GM19240 (cell line): ENCODE results near the gene FSD1.

Source experiments
- DNase-seq: peaks from one replicate; pipeline ENCODE4 v3.0.0; 2011; ENCODE audit warnings: low spot score; ENCODE audit not compliant: insufficient read length

The FSD1 gene

DNA sequence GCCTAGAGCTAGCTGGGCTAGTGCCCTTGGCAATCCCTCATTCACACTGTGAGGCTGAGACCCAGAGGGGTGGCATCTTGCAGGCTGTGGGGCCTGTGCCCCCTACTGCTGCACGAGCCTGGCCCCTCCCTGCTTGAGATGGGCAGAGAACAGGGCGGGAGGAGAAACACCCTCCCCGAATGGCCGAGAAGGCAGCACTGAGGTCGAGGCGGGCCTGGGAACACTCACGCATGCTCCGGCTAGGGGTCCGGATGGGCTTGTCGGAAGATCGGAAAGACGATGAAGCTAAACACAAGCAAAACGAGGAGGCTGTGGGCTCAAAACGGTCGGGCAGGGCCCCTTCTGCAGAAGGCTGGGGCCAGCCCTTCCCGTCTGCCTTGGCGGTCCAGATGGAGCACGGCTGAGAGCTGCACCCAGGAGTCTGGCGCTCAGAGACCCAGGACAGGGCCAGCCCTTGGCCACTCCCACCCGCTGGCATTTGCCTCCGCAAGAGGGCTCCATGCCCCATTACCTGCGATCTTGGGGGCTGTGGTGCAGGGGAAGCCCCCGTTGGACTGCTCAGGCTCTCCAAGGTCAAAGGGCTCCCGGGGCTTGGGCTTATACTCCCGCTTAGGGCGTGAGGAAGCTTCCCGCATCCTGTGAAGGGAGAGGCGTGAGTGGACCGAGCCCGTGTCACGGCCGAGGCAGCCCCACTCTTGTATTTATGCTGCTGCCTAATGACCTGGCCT, 57.9 kb downstream of the FSD1 start:
- DNase-seq, result no peak

DNA sequence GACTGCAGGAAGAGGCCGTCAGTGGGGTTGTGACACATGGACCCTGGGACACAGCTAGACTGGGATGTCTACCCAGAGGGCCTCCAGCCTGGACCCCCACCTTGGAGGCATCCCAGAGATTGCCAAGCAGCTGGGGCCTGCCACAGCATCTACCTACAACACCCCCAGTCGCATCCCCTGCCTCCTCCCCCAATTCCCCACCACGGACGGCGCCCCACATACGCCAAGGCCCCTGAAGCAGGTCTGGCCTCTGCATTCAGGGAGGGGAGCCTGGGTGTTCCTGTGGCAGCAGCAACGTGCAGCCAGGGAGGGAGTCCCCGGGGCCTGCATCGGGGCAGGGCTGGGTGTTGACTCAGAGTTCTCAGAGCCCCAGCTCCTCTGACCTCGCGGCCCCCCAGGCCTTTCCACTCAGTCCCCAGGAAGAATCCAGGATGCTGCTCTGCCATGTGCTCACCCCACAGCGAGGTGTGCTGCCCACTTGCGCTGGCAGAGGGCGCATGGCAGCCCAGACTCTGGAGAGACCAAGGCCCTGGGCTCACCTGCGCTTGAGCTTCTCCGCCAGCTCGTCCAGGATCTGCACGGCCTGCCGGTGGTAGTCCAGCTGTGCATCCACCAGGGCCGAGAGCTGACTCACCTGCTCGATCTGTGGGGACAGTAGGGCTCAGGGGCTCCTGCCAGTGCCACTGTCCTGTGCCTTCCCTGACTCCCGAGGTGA, 58.6 kb downstream of the FSD1 start:
- no peak for DNase-seq

DNA sequence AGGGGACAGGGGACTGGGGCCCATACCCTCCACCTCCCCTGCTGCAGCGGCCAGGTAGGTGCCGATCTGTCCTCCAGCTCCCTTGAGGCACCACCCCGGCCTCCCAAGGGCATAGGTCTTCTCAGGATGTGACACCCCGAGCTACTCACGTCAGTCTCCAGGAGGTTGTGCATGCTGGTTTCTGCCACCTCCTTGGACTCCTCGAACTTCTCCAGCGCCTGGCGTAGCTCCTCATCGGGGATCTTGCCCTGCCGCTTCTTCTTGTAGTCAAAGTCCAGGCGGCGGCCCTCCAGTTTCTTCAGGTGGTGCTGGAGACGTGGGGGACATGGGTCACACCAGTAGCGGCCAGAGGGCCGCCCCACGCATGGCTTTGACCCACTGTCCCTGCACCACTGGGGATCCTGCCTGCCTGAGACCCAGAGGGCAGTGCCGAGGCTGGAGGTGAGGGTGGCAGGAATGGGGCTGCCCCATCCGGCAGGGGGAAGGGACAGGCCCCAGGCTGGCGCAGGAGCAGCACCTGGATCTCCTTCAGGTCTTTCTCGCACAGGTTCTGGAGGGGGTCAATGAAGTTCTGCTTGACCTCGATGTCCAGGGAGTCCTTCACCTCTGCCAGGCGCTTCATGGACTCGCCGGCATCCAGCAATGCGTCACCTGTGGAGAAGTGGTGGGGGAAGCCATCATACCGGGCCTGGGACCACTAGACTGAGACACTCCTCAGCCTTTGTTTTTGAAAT, 59.3 kb downstream of the FSD1 start:
- DNase-seq, result no peak

DNA sequence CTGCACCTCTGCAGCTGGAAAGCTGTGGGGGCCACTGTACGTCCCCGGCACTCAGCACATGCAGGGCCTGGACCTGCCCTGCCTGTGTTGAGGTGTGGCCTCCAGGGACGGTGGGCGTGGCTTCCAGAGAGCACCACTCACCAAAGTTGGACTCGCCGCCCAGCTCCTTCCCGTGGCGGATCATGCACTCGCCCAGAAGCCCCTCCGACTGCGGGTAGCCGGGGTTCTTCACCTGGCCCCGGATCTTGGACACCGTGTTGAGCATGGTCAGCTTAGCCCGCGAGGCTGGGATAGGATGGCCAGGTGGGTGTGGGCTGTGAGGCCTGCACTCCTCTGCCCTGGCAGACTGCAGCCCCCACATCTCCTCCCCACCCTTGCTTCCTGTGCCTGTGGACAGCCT, 60.9 kb downstream of the FSD1 start:
- DNase-seq, result no peak

DNA sequence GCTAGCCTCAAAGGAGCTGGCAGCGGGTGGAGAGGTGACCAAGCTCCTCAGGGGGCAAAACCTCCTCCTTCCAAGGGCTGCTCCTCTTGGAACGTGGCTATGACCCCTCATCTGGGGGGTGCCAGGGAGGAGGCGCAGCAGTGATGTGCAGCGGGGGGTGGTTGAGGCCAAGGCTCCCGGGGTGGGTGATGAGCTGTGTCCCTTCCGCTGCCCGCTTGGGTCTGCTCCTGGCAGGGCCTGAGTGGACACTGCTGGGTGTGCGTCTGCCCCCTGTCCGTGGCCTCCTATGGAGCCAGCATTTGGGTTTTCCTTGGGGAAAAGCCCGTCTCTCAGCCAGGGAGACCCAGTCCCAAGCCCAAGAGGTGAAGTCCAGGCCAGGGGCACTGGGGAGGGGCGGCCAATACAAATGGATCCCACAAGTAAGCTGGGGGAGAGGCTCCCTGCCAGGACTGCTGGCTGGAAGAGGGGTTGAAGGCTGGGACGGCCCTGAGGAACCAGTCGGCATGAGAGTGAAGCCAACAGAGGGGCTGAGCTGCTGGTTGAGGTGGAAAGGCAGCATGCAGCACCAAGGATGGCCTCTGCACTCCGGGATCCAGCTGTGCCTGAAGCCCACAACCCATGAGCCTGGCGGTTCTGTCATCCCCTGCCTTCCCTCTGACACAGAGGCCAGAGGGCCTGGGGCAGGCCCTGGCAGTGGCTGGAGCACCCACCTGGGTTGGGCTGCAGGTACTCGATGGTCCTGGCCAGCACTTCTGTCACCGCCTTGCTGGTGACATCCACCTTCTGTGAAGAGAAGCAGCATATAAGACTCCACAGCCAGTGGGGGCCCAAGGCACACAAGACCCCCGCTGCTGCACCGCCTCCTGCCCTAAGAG, 61.6 kb downstream of the FSD1 start:
- DNase-seq, result no peak

DNA sequence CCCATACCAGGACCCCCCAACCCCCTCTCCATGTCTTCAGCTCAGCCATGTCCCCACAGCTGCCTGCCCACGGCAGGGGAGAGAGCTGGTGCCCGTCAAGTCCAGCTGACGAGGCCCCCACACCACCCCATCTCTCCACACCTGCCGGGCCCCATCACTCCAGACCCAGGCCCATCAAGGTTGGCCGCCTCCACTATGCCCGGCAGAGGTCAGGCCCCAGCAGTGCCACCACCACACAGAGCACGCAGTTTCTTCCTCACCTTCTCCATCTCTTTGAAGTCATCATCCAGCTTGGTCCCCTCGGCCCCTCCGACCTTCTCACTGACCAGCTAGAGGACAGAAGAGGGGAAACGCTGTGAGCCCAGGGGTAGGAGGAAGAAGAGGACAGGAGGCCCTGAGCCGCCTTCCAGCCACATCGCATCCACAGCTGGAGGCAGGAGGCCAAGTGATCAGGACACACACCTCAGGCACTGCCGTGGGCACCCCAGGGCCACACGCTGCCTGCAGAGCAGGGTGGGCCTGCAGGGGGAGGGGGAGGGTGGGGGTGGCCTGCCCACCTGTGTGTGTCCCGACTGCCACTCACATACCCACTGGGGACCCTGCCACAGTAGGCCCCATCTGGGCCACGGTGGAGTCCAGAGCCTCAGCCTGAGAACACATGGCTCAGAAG, 62.4 kb downstream of the FSD1 start:
- no peak for DNase-seq

DNA sequence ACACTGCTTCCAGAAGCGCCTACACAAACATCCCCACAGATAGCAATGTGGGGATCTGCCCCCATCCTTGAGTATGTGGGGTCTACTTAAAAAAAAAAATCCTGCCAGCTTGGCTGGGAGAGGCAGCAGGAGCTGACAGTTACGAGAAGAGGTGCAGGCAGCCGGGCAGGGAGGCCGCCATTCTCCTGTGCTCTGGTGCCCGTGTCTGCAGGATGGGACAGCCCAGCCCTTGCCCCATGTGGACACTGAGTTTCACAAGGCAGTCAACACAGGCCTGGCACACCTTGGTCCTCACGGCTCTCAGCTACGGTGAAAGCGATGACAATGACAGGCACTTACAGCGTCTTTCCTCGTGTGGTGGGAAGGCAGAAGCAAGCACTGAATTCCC, 62.9 kb downstream of the FSD1 start:
- DNase-seq, result no peak

DNA sequence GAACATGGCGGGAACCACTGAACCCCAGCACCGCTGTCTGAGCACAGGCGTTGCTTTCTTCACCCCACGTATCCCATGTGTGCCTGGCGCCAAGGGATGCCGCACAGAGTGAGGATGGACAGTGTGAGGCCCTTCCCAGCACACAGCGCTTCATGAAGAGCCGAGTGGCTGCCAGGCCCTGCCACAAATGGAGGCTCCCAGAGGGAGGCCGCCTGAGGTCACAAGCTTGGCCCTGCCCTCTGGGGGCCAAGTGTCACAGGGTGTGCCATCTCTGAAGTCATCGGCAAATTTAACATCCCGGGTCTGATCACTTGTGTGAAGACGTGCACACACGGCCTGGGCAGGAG, 63.4 kb downstream of the FSD1 start:
- no peak for DNase-seq

DNA sequence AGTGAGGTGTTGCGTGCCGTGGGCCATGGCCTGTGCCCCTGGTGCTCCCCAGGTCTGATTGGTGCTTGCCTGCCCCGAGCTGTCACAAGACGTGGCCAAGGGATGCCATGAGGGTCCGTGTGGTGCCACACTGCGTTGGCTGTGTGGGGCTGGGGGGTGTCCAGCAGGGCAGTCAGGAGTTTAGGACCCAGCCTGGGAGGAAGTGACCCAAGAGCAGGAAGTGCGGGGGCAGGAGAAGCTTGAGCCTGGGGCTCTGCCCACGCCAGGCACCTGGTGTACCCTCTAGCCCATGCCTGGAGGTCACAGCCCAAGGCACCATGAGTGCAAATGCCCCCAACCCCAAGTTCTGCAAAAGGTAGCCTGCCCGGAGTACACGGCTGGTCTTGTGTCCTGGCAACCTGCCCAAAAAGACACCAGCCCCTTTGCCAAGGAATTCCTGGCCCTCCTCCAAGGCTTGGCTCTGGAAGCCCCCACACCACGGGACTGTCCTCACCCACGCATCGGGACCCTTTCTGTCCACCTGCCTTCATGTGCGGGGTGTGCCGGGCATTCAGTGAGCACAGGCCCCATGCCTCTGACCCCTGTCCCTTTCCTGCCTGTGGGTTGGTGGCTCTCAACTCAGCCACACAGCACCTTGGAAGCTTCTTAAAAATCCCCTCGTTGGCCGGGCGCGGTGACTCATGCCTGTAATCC, 63.9 kb downstream of the FSD1 start:
- DNase-seq, result no peak

DNA sequence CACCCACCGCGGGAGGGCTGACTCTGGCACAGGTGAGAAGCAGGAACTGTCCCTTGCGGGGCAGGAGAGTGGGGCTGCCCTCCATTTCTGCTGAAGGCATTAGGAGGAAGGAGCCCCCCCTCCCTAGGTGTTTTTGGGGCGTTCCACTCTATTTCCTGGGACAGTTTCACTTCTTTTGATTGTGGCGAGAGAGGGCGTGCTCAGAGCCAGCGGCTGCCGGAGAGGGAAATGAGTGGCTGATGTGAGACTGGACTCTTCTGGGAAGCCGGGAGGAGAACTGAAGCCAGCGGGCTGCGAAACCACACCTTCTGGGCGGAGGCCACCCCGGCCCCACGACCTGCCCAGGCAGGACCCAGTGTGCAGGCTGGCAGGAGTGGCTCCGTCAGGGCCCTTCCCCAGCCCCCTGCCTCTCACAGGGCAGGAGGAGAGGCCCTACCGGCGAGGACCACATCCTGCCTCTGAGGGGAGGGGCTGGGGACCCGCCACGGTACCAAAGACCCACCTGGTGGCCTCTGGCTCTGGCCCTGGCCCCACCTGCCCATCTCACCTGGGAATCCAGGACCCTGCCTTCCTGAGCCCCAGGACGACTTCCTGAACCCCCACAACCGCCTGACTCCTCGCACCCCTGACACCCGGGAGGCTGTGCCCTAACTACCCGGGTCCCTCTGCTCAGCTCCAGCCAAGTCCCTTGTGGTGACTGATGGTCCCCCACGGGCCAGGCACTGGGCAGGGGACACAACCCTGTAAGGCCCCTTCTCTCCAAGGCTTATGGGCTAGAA, 64.9 kb downstream of the FSD1 start:
- DNase-seq, result peak; percentile 66

DNA sequence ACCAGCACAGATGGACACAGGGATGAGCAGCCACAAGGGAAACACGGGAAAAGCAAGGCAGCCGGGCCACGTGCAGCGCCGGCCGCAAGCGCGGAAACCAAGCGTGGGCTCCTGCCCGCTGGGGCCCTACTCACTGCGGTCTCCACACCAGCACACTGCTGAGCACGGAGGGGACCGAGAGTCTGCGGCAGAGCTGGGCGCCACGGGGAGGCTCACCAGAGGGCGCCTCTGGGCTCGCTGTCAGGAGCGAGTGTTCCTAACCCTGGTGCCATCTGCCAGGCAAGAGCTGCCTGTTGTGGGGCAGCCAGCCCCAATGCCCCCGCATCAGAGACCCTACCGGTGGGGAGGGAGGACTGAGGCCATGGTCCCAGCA, 65.5 kb downstream of the FSD1 start:
- DNase-seq, result peak; percentile 60

DNA sequence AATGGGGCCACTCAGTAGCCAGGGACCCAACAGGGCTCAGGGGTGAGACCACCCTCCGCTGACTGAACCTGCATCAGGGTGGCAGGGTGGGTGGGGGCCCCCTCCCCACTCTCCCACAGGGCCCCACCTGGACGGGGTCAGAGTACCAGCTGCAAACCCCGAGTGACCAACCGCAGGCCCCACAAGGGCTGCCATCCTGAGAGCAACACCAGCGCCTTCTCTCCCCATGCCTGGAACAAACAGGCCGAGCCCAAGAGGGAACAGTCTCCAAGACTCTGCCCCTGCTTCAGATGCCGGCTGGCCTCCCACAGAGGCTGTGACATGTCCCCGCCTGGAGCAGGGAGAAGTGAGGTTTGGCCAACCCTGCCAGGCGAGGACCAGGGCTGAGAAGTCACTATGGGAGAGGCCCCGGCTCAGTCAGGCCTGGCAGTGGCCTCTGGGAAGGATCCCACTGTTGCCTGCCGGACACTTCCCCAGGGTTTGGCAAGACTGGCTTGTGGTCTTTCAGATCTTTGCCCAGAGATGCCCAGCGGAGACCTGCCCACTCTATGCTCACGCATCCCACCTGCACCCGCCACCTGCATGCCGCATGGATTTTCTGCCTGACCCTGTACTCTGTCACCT, 66.1 kb downstream of the FSD1 start:
- no peak for DNase-seq

DNA sequence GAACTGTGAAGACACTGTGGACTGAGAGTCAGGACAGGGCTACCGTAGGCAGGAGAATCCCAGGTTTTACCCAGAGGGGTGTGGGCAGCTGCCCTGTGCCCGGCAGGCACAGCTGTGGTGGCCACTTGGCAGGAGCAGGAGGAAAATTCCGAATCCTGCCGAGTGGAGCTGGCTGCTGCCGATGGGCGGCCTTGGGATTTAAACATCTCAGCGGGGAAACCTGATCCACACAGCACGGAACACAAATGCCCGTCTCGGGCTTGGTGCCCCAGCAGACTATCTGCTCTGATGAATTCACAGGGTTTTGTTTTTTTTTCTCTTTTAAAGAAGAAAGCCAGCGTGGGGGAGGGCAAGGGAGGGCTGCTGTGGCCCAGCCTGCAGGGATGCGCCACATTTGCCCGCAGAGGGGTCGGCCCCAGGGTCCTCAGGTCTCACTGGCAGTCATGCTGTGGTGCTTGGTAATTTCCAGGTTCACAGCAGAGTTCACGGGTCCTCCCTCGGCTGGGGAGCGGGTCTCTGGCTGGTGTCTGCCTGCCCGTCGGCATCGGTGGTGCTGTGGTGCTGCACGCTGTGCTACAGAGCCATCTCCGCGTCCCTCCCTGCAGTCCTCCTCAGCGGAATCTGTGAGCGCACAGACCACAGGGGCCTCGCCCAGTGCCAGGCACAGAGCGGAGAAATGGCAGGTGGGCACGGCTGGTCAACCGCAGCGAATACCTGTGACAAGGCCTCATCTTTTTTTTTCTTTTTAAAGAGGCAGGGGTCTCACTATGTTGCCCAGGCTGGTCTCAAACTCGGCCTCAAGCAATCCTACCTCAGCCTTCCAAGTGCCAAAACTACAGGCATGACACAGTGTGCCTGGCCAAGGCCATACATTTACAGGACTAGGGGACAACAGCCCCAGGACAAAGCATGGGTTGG, 67.1 kb downstream of the FSD1 start:
- DNase-seq, result no peak

DNA sequence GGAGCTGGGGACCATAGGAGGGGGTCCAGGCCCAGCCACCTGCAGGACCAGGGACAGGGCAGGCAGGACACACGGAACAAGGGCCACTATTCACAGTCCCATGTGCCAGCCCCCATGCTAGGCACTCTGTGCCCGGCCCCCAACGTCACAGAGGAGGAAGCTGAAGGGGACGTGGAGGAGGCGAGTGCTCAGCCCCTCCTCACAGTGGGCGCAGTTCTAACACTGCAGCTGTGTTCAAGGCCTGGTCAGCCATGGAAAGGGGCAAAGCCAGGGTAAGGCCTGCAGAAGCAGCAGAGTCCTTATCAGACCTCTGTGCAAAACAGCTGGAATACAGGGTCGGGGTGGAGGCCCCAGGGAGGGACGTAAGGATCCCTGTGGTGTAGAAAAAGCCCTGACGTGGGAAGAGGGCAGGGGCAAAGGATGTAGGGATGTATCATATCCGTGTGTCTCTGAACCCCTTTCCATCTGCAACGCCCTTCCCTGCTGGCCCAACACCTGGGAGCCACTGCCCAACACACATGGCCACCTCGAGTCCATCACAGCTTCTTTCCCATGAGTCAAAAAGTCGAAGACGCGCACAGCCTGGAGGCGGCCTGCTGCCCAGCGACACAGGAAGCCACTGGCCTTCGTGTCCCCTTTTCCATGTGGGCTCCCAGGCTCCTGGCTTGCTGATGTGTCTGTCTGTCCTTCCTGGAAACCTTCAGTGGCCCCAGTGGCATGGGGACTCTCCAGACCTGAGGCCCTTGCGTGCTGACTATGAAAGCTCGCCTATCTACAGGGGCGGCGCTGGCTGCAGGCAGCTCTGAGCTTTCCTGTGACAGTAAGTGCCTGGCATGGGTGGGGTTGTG, 68.0 kb downstream of the FSD1 start:
- no peak for DNase-seq

DNA sequence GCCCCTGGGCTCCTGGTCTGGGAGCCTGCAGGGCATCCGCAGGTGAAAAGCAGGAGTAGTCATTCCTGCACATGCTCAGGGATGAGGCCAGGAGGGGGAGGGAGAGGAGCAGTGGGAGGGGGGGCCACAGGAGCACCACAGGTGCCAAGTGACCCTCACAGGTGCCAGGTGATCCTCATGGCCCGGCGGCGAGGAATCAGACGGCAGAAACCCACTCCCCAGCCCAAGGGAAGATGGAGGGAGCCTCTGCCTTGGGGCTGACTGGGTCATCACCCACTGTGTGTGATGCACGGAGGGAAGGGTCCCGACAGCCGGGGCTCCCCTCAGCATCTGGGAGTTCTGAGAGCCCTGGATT, 68.6 kb downstream of the FSD1 start:
- no peak for DNase-seq
